ENCODE data around the gene PRDM2.

The PRDM2 gene

GRCh38 chr1:13855554-13855953, 155.6 kb downstream of the PRDM2 start:
- TF ChIP-seq CTCF (IDR thresholded peaks at IDR 0.05; ENCODE audit: low read depth, low read length, missing control alignments) = no peak
- in situ Hi-C loops (cut with HindIII; ENCODE audit: low sequenced_read_pairs) = no loop called here
- H3K4me3 ChIP-seq (ENCODE audit: low read depth, low read length) = no peak overlapping the region
- DNase-seq (ENCODE audit: low read depth) = no peak

- no peak for DNase-seq (ENCODE audit: low read depth)
- no peak for TF ChIP-seq CTCF (IDR thresholded peaks at IDR 0.05; ENCODE audit: low read depth, low read length, missing control alignments)
- no peak overlapping the region for H3K4me3 ChIP-seq (ENCODE audit: low read depth, low read length)
- in situ Hi-C loops (cut with HindIII; ENCODE audit: low sequenced_read_pairs) = no loop called here
Observed at GRCh38 chr1:13860031-13860430, 160.0 kb downstream of the PRDM2 start.

GRCh38 chr1:13864760-13865159, 164.8 kb downstream of the PRDM2 start:
- in situ Hi-C loops (cut with HindIII; ENCODE audit: low sequenced_read_pairs) = no loop called here
- TF ChIP-seq CTCF (IDR thresholded peaks at IDR 0.05; ENCODE audit: low read depth, low read length, missing control alignments) = no peak
- no peak overlapping the region for H3K4me3 ChIP-seq (ENCODE audit: low read depth, low read length)
- no peak for DNase-seq (ENCODE audit: low read depth)

GRCh38 chr1:13865851-13866250, 165.9 kb downstream of the PRDM2 start:
- DNase-seq (ENCODE audit: low read depth) = no peak
- H3K4me3 ChIP-seq (ENCODE audit: low read depth, low read length) = no peak overlapping the region
- TF ChIP-seq CTCF (IDR thresholded peaks at IDR 0.05; ENCODE audit: low read depth, low read length, missing control alignments) = no peak
- in situ Hi-C loops (cut with HindIII; ENCODE audit: low sequenced_read_pairs) = no loop called here

- no peak for TF ChIP-seq CTCF (IDR thresholded peaks at IDR 0.05; ENCODE audit: low read depth, low read length, missing control alignments)
- in situ Hi-C loops (cut with HindIII; ENCODE audit: low sequenced_read_pairs) = no loop called here
- no peak overlapping the region for H3K4me3 ChIP-seq (ENCODE audit: low read depth, low read length)
- no peak for DNase-seq (ENCODE audit: low read depth)
Observed at GRCh38 chr1:13867603-13868002, 167.6 kb downstream of the PRDM2 start.

GRCh38 chr1:13869172-13869797, 169.3 kb downstream of the PRDM2 start:
- DNase-seq (ENCODE audit: low read depth) = no peak
- TF ChIP-seq CTCF (IDR thresholded peaks at IDR 0.05; ENCODE audit: low read depth, low read length, missing control alignments) = no peak
- in situ Hi-C loops (cut with HindIII; ENCODE audit: low sequenced_read_pairs) = no loop called here

More at GRCh38 chr1:13869172-13869797, 169.3 kb downstream of the PRDM2 start:
- H3K4me3 ChIP-seq (ENCODE audit: low read depth, low read length) = no peak overlapping the region
